GM19468 (cell line): ENCODE results near the gene C2CD3.

Experiments used
- ATAC-seq: cut with Tn5 transposase; IDR thresholded peaks from one replicate; pipeline ENCODE4 v1.9.1; 2021; ENCODE audit warnings: mild to moderate bottlenecking, moderate library complexity, moderate number of reproducible peaks; ENCODE audit not compliant: unreplicated experiment; ENCODE audit errors: extremely low read depth

C2CD3 gene

DNA sequence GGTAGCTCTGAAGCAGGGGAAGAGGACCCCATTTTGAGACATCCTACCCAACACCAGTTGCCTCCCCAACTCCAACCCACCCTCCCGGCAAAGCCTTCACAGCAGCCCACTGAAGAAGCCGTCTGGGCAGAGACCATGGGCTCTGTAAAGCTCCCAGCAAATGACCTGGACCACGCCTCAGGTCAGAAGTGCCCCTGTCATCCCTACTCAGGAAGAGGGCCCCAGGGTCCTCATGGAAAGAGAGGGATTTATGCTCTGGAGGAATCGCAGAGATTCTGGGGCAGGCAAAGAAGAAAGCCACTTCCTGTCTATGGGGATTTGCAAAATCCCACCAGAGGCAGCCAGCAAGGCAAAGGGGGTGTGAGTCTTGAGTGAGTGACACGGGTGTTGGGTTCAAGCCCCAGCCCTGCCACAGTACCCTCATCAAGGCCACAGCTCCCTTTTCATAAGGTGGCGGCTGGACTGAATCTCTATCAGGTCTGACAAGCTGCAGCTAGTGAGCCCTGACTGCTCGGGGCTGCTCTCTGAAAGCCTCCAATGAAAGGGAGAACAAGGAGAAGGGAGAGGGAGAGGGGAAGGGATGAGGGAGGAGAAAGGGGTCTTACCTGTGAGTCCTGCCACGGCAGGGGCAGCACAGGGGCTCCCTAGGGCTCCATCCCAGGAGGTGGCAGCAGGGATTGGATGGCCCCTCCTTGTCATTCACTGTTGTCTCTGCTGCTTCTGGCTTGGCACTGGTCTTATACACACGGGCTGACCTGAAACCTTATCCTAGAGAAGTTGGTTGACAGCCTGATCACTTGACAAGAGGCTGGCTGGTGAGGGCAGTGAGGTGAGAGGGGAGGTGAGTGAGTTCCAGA lies 162.2 kb downstream of the C2CD3 start, which contains the start of gene UCP3:
UCP3 (minus strand) TSS at position 713 of the 857 bp plus-strand sequence. CDS start 2,043 bp downstream, outside the sequence.
- no peak for ATAC-seq

DNA sequence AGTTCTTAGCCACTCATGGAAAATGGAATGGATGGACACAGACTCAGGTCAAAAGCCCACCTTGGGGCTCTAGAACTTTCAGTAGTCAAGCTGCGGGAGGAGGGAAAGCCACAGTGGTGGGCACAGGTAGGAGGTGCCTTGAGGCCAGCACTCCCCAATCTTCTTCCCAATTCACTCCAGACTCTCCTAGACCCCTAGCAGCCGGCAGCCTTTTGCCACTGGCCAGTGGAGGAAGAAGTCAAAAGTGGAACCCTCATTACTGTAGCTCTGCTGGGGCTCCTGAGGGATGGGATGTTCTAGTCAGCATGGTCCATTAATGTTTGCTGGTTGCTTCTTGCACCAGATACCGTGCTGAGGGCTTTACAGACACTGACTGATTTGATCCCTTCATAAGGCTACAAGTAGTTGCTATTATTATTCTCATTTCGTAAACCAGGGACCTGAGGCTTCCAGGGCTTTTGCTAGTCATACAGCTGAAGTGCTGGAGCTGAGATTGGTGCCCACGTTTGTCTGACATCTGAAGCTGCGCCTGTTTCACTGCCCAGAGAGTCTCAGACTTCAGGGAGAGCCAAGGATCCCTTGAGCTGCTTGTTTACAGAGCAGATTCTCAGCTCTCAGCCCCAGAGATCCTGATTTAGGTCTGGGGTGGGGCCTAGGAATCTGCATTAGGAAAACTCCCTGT lies 163.0 kb downstream of the C2CD3 start:
- ATAC-seq = no peak

GRCh38 chr11:74006743-74007304 lies 164.0 kb downstream of the C2CD3 start:
- no peak for ATAC-seq

GRCh38 chr11:74005721-74006517 lies 164.9 kb downstream of the C2CD3 start:
- ATAC-seq = no peak

DNA sequence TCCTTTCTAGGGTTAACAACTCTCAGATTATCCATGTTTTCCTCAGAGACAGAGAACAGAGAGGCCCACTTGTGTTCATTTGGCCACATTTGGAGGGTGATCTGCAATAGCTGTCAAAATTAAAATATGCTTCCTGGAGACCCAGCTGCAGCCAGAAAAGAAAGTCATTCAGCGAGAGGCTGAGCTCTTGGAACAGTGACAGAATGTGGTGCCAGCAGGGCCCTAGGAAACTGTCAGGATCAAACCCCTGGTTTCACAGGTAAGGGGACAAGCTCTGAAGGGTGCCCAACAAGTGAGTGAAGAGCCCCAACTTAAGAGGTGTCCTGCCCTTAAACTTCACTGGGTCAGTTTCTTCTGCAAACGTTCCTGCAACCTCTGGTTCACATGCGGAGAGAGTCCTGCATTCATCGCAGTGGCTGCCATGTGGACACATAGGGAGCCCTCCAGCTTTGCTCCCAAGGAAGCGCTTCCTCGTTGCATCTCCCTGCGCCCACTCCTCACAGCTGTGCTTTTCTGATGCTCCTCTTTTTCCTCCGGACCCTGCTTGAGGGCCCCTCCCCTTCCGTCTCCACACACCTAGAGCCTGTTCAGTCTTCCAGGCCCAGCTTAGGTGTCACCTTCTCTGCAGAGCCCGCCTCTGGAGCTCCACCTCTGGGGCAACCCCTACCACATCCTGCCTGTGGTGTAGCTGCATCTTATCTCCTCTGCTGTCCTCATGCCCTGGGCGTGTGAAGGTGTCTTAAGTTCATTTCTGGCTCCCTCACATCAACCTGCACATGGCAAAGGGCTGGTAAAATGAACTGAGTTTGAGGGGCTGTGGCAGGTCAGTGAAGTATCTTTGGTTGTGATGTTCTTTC lies 165.8 kb downstream of the C2CD3 start:
- ATAC-seq = no peak

DNA sequence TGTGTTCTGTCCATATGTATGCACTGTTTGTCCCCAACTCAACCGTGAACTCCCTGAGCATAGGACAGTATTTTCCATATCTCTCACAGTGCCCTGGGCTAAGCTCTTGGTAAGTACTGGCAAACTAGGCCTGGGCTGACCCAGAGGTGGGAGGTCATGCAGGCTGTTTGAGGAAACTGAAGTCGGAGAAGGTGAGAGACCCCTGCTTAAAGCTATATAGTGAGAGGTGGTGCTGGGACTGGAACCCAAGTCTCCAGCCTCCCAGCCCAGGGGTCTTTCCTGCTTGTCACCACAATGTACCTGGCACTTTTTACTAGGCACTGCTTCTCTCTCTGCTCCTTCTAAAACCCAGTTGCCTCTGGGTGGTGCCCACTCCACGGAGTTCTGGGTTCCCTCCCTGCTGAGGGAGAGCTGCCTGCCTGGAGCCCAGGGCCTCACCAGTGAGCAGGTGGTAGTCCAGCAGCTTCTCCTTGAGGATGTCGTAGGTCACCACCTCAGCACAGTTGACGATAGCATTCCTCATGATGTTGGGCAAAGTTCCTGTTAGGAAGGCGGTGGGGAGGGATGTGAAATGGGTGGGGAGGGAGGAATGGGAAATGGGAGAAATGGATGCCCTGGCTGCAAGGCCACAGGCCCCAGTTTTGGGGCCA lies 166.6 kb downstream of the C2CD3 start:
- ATAC-seq = no peak

GRCh38 chr11:74002832-74003231 lies 168.0 kb downstream of the C2CD3 start:
- ATAC-seq = no peak

- ATAC-seq = no peak
Measured at GRCh38 chr11:74001822-74002286, 168.9 kb downstream of the C2CD3 start.

GRCh38 chr11:74000307-74001133 lies 170.3 kb downstream of the C2CD3 start:
- ATAC-seq = no peak

DNA sequence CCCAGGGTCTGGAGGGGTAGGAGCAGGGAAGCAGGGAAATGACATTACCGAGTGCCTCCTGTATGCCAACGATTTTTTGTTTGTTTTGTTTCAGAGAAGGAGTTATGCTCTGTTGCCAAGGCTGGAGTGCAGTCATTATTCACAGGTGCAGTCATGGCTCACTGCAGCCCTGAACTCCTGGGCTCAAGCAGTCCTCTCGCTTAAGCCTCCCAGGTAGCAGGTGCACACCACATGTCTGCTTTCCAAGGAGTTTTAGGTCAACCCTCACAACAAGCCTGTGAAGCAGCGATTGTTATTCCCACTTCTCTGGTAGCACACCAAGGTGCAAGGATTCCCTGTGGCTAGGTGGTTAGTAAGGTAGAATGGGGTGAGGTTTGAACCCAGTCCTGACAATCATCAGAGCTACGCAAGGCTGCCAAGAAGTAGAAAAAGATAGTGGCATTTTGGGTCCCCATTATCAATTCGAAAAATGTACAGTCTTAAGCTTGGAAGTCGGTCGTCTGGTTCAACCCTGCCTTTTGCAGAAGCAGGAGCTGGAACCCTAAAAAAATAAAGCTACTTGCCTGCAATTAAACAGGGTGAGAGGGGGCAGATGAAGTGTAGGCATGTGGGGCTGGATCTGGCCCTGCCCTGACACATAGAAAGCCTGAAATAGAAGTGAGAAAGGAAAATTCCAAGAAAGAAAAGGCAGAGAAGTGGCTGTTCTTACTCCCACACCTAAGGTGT lies 171.1 kb downstream of the C2CD3 start:
- ATAC-seq = no peak

DNA sequence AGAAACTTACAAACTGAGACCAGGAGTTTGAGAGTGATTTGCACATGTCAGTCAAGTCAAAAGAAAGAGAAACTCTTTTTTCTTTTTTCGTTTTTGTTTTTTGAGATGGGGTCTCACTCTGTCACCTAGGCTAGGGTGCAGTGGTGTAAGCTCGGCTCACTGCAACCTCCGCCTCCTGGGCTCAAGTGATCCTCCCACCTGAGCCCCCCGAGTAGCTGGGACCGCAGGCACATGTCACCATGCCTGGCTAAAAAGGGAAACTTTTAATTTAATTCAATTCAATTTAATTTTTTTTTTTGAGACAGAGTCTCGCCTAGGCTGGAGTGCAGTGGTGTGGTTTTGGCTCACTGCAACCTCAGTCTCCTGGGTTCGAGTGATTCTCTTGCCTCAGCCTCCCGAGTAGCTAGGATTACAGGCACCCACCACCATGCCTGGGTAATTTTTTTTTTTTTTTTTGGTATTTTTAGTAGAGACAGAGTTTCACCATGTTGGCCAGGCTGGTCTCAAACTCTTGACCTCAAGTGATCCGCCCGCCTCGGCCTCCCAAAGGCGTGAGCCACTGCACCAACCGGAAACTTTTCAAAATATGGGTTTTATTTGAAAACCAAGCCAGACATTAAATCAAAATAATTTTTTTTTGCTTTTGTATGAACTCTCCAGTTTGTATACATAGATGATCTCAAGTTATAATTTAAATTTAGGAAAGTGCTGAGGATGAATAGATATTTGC lies 171.8 kb downstream of the C2CD3 start:
- ATAC-seq = no peak

DNA sequence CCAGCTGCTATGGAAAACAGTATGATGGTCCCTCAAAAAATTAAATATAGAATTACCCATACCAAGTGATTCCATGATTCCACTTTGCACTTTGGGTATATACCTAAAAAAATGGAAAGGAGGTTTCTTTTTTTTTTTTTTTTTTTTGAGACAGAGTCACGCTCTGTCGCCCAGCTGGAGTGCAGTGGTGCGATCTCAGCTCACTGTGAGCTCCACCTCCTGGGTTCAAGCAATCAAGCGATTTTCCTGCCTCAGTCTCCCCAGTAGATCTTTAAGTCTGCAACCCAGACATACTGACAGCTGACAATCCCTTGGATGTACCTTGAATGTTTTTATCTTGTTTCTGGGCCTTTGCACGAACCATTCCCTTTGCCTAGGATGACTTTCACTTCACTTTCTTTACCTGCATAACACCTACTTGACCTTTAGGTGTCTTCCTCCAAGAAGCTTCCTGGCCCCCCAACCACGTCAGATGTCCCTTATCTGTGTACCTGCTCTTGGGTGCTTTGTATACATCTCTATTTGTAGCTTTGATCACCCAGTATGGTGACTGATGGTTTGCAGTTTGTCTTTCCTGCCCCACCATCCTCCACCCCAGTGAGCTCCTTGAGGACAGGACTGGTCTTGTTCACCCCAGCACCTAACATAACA lies 173.6 kb downstream of the C2CD3 start:
- no peak for ATAC-seq

GRCh38 chr11:73996161-73996747 lies 174.5 kb downstream of the C2CD3 start:
- ATAC-seq = no peak

DNA sequence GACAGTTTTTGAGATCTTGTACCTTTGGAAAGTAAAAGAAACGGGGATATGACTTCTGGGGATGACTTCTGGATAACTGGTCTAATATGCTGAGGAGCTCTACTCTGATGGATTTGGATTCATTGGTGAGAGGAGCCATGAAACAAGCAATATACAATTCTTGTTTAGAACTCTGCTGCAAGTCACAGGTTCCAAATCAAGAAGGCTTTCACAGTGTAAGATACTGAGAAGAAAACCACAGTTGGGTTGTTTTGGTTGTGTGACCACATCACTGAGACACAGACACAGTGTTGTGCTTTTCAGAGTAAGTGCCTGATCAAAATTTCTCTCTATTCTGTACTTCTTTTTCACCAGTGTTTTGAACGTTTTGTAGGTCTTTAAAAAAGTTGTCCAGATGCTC lies 175.1 kb downstream of the C2CD3 start:
- ATAC-seq = no peak

DNA sequence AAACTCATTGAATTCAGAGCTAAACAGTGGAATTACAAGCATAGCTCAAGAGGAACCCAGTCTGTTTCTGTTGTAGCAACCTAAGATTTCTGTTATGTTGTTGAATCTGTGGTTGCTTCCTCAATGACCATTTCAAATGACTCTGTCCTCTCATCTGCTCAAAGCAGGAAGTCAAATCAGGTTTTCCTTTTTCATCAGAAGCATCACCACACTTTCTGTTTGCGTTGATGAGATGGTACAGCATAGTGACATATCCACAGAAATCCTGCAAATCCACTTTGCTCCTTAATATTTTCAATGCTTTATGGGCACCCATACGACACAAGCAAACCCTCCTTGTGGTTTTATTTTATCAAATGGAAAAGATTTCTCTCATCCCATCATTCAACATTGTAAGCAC lies 175.6 kb downstream of the C2CD3 start:
- peak; percentile 54 for ATAC-seq

- ATAC-seq = no peak
Measured at GRCh38 chr11:73991471-73992006, 179.3 kb downstream of the C2CD3 start.
